Measurements from ENCODE around the gene FUNDC2.

Gene FUNDC2

GRCh38 chrX:155023907-155024833, 2.5 kb upstream of the FUNDC2 start:
- no peak for DNase-seq

GRCh38 chrX:155026420-155026726, 271 bp upstream of the FUNDC2 start:
- DNase-seq: no peak

DNA sequence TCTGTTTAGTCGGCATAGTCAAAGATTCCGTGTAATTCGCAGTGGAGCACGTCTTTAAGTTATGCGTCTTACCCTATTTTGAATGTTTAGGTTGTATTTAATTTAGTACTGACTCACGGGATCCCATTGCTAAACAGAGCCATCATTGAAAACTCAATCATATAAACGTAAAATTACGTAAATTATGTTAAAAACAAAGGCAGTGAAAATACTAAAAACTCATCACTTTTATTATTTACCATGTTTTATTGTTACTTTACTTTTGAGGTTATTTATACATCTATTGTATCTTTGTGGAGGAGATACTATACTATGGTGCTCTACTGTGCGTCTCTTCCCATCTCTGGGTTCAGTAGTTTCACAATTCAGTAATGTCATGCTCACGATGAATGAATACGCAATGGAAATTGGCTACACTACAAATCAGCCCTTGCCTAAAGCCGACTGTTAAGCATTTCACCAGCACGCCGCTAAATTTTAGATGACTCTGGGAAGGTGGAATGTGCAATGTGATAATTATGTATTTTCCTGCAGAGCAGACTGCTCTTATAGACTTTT, 944 bp downstream of the FUNDC2 start:
- no peak for DNase-seq

GRCh38 chrX:155028129-155028528, 1.5 kb downstream of the FUNDC2 start:
- no peak for DNase-seq

DNA sequence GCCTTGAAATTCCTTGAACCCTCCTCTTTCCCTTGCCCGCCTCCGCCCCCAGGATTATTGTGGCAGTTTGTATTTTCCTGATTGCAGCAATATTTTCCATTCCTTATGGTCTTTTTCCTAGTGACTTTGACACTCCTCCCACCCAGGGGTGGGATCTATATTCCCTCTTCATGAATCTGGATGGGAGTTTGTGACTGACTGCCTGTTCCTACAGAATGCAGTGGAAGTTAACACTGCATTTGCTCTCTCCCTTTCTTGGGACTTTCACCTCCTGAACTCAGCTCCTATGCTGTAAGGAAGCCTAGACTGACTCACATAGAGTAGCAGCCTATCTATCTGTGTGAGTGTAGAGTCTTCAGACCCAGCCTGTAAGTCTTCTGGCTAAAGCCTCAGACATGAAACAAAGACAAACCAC, 2.2 kb downstream of the FUNDC2 start:
- DNase-seq: no peak

DNA sequence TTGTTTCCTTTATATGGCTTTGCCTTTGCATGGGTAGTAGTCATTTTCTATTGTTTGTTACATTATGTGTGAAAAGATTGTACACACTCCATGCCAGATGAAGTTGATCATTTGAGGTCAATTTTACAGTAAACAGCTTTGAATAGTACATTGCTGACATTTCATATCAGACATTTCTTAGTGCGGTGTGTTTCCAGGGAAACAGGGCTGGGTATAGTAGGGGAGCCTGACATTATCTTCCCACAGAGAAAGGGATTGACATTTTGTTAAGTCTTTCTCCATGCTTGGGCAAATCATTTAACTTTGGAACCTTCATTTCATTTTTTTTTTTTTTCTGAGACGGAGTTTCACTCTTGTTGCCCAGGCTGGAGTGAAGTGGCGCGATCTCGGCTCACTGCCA, 5.0 kb downstream of the FUNDC2 start:
- DNase-seq: no peak

DNA sequence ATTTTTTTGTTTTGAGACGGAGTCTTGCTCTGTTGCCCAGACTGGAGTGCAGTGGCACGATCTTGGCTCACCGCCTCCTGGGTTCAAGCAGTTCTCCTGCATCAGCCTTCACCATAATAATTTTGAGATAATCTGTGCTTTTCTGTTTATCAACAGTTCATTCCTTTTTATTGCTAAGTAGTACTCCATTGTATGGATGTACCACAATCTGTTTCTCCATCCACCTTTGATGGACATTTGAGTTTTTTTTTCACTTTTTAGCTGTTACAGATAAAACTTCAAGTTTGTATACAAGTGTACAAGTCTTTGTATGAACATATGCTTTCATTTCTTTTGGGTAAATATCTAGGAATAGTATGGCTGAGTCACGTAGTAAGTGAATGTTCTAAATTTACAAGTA, 9.0 kb downstream of the FUNDC2 start:
- no peak for DNase-seq

- no peak for DNase-seq
Observed at GRCh38 chrX:155046129-155046810, 19.6 kb downstream of the FUNDC2 start.

DNA sequence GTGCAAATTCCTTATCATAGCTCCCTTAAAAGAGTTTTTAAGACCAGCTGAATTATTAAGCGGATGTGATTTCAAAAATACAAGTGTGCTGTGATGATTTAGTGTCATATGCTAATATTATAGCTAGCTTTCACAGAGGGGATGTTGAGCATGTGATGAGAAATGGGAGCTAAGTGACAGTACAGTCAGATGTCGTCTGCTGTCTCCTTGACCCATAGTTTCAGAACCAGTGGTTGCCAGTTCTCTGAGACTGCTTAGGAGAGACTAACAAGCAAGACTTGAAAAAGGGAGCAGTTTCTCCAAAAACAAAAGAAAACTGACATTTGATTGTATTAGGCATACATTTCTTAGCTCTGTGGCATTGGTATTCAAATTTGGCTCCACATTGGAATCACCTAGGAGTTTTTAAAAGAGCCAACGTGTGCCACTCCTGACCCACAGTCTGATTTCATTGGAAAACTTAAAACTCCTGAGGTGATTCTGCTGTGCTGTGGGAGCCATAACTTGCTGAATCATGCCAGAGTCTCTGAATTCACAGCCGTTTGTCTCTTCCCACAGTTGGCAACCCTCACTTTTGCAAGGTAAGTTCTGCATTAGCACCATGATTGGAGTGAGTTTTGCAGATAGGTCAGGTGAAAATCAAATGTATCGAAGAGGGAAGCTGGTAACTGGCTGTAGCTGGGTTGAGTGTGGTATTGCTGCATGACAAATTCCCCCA, 20.3 kb downstream of the FUNDC2 start:
- DNase-seq: no peak

GRCh38 chrX:155048977-155049619, 22.5 kb downstream of the FUNDC2 start:
- no peak for DNase-seq

GRCh38 chrX:155052738-155053498, 26.3 kb downstream of the FUNDC2 start:
- no peak for DNase-seq

GRCh38 chrX:155053656-155054055, 27.0 kb downstream of the FUNDC2 start:
- DNase-seq: no peak

DNA sequence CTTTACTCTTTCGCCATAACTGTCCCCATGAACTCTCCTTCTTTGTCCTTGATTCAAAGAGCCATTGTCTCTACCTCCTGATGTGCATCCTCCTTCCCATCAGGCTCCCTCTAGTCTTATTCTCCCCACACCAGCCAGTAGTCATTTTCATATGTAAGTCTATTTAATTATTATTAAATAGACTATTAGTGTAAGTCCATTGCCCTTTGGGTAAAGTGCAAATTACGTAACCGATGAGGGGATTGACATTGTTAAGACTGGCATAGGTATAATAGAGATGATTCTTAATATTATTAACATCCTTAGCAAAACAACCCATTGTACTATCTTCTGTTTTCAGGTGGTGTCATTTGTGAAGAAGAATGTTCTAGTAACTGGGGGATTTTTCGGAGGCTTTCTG, 27.6 kb downstream of the FUNDC2 start:
- DNase-seq: no peak

- DNase-seq: no peak
Observed at GRCh38 chrX:155055494-155055893, 28.9 kb downstream of the FUNDC2 start.

GRCh38 chrX:155056471-155056870, 29.8 kb downstream of the FUNDC2 start:
- DNase-seq: no peak

DNA sequence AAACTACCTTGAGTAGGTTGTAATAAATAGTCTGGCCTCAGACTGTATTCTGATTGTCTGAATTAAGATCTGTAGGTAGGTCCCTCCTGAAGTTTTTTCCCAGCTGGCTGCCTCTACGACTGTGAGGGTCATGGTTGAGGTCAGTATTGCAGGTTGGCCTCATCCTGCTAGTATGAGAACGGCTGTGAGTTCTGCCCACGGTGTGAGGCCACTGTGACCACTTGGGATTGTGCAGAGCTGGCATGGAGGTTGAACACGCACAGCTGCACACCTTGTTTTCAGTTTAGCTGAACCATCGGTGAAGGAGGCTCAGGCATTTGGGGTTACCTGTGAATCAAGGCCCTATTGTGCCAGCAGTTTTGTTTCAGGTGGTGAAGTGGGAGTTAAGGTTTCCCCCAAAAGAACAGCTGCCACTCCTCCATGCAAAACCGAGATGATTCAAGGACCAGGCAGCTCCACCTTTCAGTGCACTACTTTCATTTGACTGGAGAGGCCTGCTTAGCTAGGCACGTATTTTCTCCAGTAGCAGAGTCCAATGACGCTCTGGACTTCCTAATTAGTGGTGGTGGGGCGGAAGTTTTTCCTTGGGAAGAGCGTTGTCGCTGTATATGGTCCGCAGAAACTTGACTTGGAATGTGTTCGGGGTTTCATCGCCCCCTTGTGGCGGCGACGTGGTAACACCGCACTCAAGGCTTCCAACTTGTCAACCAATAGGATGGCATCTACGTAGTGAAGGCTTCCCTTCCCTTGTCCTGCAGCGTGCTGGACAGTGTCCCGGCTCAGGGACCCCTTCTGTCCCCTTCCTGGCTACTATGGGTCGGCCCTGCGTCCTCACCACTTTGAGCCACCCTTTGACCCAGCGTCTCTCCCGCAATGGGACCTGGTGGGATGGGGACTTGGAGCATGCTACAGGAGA, 30.5 kb downstream of the FUNDC2 start:
- DNase-seq: no peak

- DNase-seq: no peak
Observed at GRCh38 chrX:155061760-155062159, 35.1 kb downstream of the FUNDC2 start.

GRCh38 chrX:155065035-155065734, 38.5 kb downstream of the FUNDC2 start:
- DNase-seq: no peak

GRCh38 chrX:155068165-155068564, 41.5 kb downstream of the FUNDC2 start:
- no peak for DNase-seq

GRCh38 chrX:155069414-155069813, 42.8 kb downstream of the FUNDC2 start:
- DNase-seq: no peak
